ENCODE measurements around the gene RSPH1.

DNA sequence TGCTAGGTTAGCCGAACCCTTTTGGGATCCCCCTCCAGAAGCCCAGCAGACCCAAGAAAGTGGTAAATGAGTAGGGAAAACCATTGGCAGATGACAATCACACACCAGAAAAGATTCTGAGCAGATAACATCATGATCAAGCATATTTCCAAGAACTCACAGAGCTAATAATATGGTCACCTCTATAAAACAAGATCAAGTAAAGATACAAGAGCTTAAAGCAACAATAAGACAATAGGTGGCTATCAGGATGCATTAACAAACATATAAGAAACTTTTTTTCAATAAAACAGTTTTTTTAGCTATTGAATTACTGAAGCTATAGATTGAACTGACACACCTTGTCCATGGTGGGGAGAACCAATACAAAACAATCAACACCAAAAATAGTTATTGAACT, 63.3 kb downstream of the RSPH1 start:
- TF ChIP-seq, protein P1, sequence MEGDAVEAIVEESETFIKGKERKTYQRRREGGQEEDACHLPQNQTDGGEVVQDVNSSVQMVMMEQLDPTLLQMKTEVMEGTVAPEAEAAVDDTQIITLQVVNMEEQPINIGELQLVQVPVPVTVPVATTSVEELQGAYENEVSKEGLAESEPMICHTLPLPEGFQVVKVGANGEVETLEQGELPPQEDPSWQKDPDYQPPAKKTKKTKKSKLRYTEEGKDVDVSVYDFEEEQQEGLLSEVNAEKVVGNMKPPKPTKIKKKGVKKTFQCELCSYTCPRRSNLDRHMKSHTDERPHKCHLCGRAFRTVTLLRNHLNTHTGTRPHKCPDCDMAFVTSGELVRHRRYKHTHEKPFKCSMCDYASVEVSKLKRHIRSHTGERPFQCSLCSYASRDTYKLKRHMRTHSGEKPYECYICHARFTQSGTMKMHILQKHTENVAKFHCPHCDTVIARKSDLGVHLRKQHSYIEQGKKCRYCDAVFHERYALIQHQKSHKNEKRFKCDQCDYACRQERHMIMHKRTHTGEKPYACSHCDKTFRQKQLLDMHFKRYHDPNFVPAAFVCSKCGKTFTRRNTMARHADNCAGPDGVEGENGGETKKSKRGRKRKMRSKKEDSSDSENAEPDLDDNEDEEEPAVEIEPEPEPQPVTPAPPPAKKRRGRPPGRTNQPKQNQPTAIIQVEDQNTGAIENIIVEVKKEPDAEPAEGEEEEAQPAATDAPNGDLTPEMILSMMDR (IDR thresholded peaks at IDR 0.05), result no peak
- no peak for TF ChIP-seq POLR2AphosphoS5 (IDR thresholded peaks at IDR 0.05)

All from transverse colon (tissue), 4 donors.